ENCODE measurements around the gene OR7C1.
"Not testable (repeated sequence)": the region's sequence is repeated elsewhere in the genome, so short reads cannot be mapped to it uniquely, and the experiment has no call there.

OR7C1 gene

DNA sequence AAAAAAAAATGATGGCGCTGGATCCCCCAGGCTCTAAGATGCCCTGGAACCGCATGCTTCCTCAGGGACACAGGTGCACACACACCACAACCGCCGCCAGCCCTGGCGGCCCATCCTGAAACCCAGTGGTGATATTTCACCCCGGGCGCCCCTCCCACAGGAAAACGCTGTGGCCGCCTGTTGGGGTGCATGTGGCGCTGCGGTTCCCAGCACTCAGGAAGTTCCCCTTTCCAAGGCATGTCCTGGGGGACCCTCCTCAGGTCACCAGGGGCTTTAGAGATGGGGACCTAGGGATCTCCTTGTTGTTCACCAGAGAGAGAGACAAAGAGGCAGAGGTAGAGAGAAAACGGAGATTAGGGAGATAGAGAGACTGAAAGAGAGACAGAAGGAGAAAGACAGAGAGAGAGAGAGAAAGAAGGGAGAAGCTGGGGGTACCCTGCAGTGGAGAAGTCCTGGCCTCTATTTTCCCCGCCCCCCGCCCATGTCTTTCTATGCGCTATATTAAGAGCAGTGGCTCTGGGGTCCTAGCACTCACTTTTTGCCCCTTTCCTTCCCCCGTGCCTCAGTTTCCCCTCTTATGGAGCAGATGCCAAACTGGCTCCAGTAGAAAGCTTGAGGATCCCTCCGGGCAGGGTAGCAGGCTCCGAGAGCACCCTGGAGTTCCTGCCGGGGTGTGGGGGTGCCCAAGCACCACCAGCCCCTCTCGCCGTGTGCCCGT is 59.0 kb downstream of the OR7C1 start:
- H3K9ac ChIP-seq, result no peak overlapping the region
- H3K79me2 ChIP-seq, result no peaks in the 10 kb centered on the region
- H3K9me3 ChIP-seq (ENCODE audit: control insufficient read depth, low read length), result no peaks in the 10 kb centered on the region
- H2AFZ ChIP-seq, result peak overlapping the region; percentile 66
- H3K4me1 ChIP-seq, result peaks cover 2% of the 10 kb centered on the region
- H3K36me3 ChIP-seq (ENCODE audit: control insufficient read depth, insufficient read depth, low read length), result no peaks in the 10 kb centered on the region
- H3K4me2 ChIP-seq (ENCODE audit: low read length), result no peak overlapping the region
- H3K27me3 ChIP-seq (ENCODE audit: control insufficient read depth, insufficient read depth, low read length), result no peaks in the 10 kb centered on the region
- no peak overlapping the region for H3K4me3 ChIP-seq (ENCODE audit: low read depth, low read length)
- H3K27ac ChIP-seq, result no peak overlapping the region
- TF ChIP-seq, protein P1, sequence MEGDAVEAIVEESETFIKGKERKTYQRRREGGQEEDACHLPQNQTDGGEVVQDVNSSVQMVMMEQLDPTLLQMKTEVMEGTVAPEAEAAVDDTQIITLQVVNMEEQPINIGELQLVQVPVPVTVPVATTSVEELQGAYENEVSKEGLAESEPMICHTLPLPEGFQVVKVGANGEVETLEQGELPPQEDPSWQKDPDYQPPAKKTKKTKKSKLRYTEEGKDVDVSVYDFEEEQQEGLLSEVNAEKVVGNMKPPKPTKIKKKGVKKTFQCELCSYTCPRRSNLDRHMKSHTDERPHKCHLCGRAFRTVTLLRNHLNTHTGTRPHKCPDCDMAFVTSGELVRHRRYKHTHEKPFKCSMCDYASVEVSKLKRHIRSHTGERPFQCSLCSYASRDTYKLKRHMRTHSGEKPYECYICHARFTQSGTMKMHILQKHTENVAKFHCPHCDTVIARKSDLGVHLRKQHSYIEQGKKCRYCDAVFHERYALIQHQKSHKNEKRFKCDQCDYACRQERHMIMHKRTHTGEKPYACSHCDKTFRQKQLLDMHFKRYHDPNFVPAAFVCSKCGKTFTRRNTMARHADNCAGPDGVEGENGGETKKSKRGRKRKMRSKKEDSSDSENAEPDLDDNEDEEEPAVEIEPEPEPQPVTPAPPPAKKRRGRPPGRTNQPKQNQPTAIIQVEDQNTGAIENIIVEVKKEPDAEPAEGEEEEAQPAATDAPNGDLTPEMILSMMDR (IDR thresholded peaks at IDR 0.05), result no peak

DNA sequence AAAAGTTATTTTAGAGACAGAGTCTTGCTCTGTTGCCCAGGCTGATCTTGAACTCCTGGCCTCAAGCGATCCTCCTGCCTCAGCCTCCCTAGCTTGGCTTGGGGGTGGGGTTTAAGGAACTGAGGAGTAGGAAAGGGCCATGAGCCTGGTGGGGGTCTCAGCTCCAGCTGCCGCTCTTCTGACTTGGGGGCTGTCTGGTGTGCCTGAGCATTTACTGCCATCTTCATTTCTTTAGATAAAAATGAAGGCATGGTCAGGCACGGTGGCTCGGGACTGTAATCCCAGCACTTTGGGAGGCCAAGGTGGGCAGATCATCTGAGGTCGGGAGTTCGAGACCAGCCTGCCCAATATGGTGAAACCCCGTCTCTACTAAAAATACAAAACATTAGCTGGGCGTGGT is 59.7 kb downstream of the OR7C1 start:
- not testable (repeated sequence) for H3K27me3 ChIP-seq (ENCODE audit: control insufficient read depth, insufficient read depth, low read length); H2AFZ ChIP-seq; H3K4me3 ChIP-seq (ENCODE audit: low read depth, low read length); H3K4me2 ChIP-seq (ENCODE audit: low read length); H3K4me1 ChIP-seq; H3K79me2 ChIP-seq; H3K27ac ChIP-seq; H3K36me3 ChIP-seq (ENCODE audit: control insufficient read depth, insufficient read depth, low read length); H3K9ac ChIP-seq; H3K9me3 ChIP-seq (ENCODE audit: control insufficient read depth, low read length)

DNA sequence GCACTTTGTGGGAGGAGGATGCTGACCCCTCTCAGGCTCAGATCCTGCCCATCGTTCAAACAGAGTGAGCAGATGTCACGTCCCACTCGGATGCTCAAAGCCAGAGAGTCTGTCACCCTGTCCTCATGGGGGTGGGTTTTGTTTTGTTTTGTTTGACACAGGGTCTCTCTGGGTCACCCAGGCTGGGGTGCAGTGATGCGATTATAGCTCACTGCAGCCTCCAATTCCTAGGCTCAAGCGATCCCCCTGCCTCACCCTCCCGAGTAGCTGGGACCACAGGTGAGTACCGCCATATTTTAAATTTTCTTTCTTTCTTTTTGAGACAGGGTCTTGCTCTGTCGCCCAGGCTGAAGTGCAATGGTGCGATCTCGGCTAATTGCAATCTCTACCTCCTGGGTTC is 60.6 kb downstream of the OR7C1 start:
- H3K27me3 ChIP-seq (ENCODE audit: control insufficient read depth, insufficient read depth, low read length), result no peaks in the 10 kb centered on the region
- H3K4me3 ChIP-seq (ENCODE audit: low read depth, low read length), result no peak overlapping the region
- H3K79me2 ChIP-seq, result no peaks in the 10 kb centered on the region
- H2AFZ ChIP-seq, result no peak overlapping the region
- H3K9ac ChIP-seq, result no peak overlapping the region
- no peak overlapping the region for H3K4me2 ChIP-seq (ENCODE audit: low read length)
- H3K36me3 ChIP-seq (ENCODE audit: control insufficient read depth, insufficient read depth, low read length), result no peaks in the 10 kb centered on the region
- H3K27ac ChIP-seq, result no peak overlapping the region
- no peaks in the 10 kb centered on the region for H3K9me3 ChIP-seq (ENCODE audit: control insufficient read depth, low read length)
- TF ChIP-seq, protein P1 (IDR thresholded peaks at IDR 0.05), result no peak
- H3K4me1 ChIP-seq, result peaks cover 2% of the 10 kb centered on the region

DNA sequence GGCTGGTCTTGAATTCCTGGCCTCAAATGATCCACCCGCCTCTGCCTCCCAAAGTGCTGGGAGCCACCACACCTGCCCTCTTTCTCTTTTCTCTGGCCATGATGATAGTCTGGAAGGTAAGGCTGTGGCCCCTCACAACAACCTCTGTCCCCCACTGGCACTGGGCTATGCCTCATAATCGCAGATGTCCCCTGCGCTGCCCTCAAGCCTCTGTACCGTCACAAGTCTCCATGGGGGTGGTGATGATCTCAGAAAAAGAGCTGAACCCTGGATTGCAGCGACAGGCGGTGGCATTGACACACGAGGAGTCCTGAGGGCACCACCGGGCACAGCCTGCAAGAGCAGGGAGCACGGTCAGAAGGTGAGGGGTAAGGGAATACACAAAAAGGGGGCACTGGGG is 61.3 kb downstream of the OR7C1 start:
- H3K9ac ChIP-seq; H3K4me3 ChIP-seq (ENCODE audit: low read depth, low read length); H3K79me2 ChIP-seq; H3K4me2 ChIP-seq (ENCODE audit: low read length); H3K4me1 ChIP-seq; H3K36me3 ChIP-seq (ENCODE audit: control insufficient read depth, insufficient read depth, low read length); H3K27ac ChIP-seq; H2AFZ ChIP-seq; H3K27me3 ChIP-seq (ENCODE audit: control insufficient read depth, insufficient read depth, low read length); H3K9me3 ChIP-seq (ENCODE audit: control insufficient read depth, low read length): not testable (repeated sequence)

DNA sequence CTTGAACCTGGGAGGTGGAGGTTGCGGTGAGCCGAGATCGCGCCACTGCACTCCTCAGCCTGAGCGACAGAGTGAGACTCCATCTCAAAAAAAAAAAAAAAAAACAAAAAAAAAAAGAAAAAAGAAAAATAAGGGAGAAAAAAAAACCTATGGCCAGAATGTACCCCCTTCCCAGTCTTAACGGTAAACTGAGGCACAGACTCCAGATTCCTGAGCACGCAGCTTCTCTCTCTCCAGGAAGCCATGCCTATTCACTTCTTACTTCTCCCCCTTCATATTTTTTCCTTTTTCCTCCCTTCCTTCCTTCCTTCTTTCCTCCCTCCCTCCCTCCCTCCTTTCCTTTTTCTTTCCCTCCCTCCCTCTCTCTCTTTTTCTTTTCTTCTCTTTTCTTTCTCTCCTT is 62.0 kb downstream of the OR7C1 start:
- no peaks in the 10 kb centered on the region for H3K36me3 ChIP-seq (ENCODE audit: control insufficient read depth, insufficient read depth, low read length)
- no peak overlapping the region for H3K4me2 ChIP-seq (ENCODE audit: low read length)
- H3K4me3 ChIP-seq (ENCODE audit: low read depth, low read length), result no peak overlapping the region
- peaks cover 2% of the 10 kb centered on the region for H3K4me1 ChIP-seq
- no peak overlapping the region for H3K27ac ChIP-seq
- TF ChIP-seq, protein P1 (IDR thresholded peaks at IDR 0.05), result no peak
- no peaks in the 10 kb centered on the region for H3K27me3 ChIP-seq (ENCODE audit: control insufficient read depth, insufficient read depth, low read length)
- no peak overlapping the region for H3K9ac ChIP-seq
- no peaks in the 10 kb centered on the region for H3K9me3 ChIP-seq (ENCODE audit: control insufficient read depth, low read length)
- no peak overlapping the region for H2AFZ ChIP-seq
- no peaks in the 10 kb centered on the region for H3K79me2 ChIP-seq

DNA sequence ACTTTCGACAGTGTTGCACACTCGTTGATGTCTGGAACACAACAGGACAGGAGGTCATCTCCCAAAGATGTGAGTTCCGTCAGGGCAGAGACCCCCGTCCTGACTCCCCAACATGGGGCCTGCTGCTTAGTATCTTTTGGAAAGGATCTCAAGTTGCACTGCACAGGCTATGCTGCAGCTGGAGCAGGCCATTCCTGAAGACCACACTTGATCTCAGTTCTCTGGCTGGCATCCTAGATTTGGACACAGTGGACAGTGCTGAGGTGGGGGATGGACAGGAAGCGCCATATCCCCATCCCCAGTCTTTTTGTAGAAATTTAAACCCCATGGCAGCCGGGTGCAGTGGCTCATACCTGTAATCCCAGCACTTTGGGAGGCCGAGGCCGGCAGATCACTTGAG is 62.5 kb downstream of the OR7C1 start:
- Histone ChIP-seq H3K4me2 (ENCODE audit: low read length) (no peak overlapping the region), H3K36me3 (ENCODE audit: control insufficient read depth, insufficient read depth, low read length) (no peaks in the 10 kb centered on the region), H3K79me2 (no peaks in the 10 kb centered on the region), H3K27ac (no peak overlapping the region), H3K4me1 (peaks cover 2% of the 10 kb centered on the region), H3K27me3 (ENCODE audit: control insufficient read depth, insufficient read depth, low read length) (no peaks in the 10 kb centered on the region), H3K9me3 (ENCODE audit: control insufficient read depth, low read length) (no peaks in the 10 kb centered on the region), H3K4me3 (ENCODE audit: low read depth, low read length) (no peak overlapping the region), H2AFZ (no peak overlapping the region), H3K9ac (no peak overlapping the region)
- TF ChIP-seq, protein P1 (IDR thresholded peaks at IDR 0.05), result no peak
